H9 (cell line): ENCODE measurements around the gene TLK2. TPM values are rescaled to one million over a fixed set of nuclear protein-coding genes. Genes with fewer than 3 reads are reported as not detected.
"Not testable (repeated sequence)": the region's sequence is repeated elsewhere in the genome, so short reads cannot be mapped to it uniquely, and the experiment has no call there.

ENCODE experiments used
- DNase-seq: peaks from one replicate; pipeline ENCODE4 v3.0.0-alpha.2; 2017
- H2AFZ ChIP-seq: one replicate; pipeline ENCODE4 v1.6.1; 2013; ENCODE audit warnings: mild to moderate bottlenecking, low read length, control low read depth, moderate library complexity
- H2AK5ac ChIP-seq: 2 replicates; pipeline ENCODE4 v1.6.1; 2013; ENCODE audit warnings: low read length, control low read depth, mixed read lengths; ENCODE audit not compliant: insufficient read length
- H2BK120ac ChIP-seq: one replicate; pipeline ENCODE4 v1.6.1; 2013; ENCODE audit warnings: low read depth, mild to moderate bottlenecking, low read length, control low read depth, inconsistent platforms; ENCODE audit not compliant: poor library complexity, severe bottlenecking
- H2BK12ac ChIP-seq: 2 replicates; pipeline ENCODE4 v1.6.1; 2013; ENCODE audit warnings: low read length, control low read depth, mixed read lengths, low read depth; ENCODE audit not compliant: insufficient read length
- H2BK15ac ChIP-seq: 2 replicates; pipeline ENCODE4 v1.6.1; 2013; ENCODE audit warnings: low read depth, low read length, control low read depth
- H2BK20ac ChIP-seq: one replicate; pipeline ENCODE4 v1.6.1; 2013; ENCODE audit warnings: low read depth, mild to moderate bottlenecking, low read length, control low read depth, inconsistent platforms; ENCODE audit not compliant: poor library complexity, severe bottlenecking
- H2BK5ac ChIP-seq: 2 replicates; pipeline ENCODE4 v1.6.1; 2013; ENCODE audit warnings: low read length, control low read depth, mixed read lengths; ENCODE audit not compliant: insufficient read length
- H3K14ac ChIP-seq: 2 replicates; pipeline ENCODE4 v1.6.1; 2013; ENCODE audit warnings: low read length, control low read depth; ENCODE audit not compliant: insufficient read depth
- H3K18ac ChIP-seq: 2 replicates; pipeline ENCODE4 v1.6.1; 2013; ENCODE audit warnings: low read depth, mild to moderate bottlenecking, mixed read lengths, low read length, control low read depth; ENCODE audit not compliant: insufficient read length
- H3K23ac ChIP-seq: 2 replicates; pipeline ENCODE4 v1.6.1; 2013; ENCODE audit warnings: low read length, control low read depth, mixed read lengths, low read depth; ENCODE audit not compliant: insufficient read length
- H3K23me2 ChIP-seq: 2 replicates; pipeline ENCODE4 v1.6.1; 2013; ENCODE audit warnings: low read depth, mild to moderate bottlenecking, mixed read lengths, low read length, control low read depth; ENCODE audit not compliant: insufficient read length, poor library complexity, severe bottlenecking
- H3K27ac ChIP-seq: 2 replicates; pipeline ENCODE4 v1.5.1; 2013; ENCODE audit warnings: low read length, control low read depth, mixed read lengths, low read depth; ENCODE audit not compliant: insufficient read length
- H3K27me3 ChIP-seq: 2 replicates; pipeline ENCODE4 v1.6.1; 2013; ENCODE audit warnings: low read length, control low read depth, inconsistent platforms; ENCODE audit not compliant: insufficient read depth
- H3K4ac ChIP-seq: 2 replicates; pipeline ENCODE4 v1.6.1; 2013; ENCODE audit warnings: low read depth, mild to moderate bottlenecking, control low read depth, inconsistent platforms, low read length, moderate library complexity
- H3K4me1 ChIP-seq: 2 replicates; pipeline ENCODE4 v1.6.1; 2013; ENCODE audit warnings: low read length, control low read depth, inconsistent platforms; ENCODE audit not compliant: insufficient read depth
- H3K4me2 ChIP-seq: 2 replicates; pipeline ENCODE4 v1.6.1; 2013; ENCODE audit warnings: low read length, control low read depth, mixed read lengths; ENCODE audit not compliant: insufficient read length, insufficient read depth
- H3K56ac ChIP-seq: 2 replicates; pipeline ENCODE4 v1.6.1; 2013; ENCODE audit warnings: low read depth, mild to moderate bottlenecking, mixed read lengths, low read length, control low read depth; ENCODE audit not compliant: insufficient read length
- H3K79me1 ChIP-seq: 2 replicates; pipeline ENCODE4 v1.6.1; 2013; ENCODE audit warnings: low read depth, mild to moderate bottlenecking, moderate library complexity, low read length, control low read depth, inconsistent platforms; ENCODE audit not compliant: insufficient read depth, poor library complexity, severe bottlenecking
- H3K79me2 ChIP-seq: 2 replicates; pipeline ENCODE4 v1.6.1; 2013; ENCODE audit warnings: low read length, control low read depth, inconsistent platforms; ENCODE audit not compliant: insufficient read depth
- H3K9ac ChIP-seq: 2 replicates; pipeline ENCODE4 v1.6.1; 2013; ENCODE audit warnings: low read length, control low read depth, mixed read lengths; ENCODE audit not compliant: insufficient read length; ENCODE audit errors: extremely low read depth
- H3K9me3 ChIP-seq: one replicate; pipeline ENCODE4 v1.6.1; 2013; ENCODE audit warnings: low read depth, low read length, inconsistent platforms; ENCODE audit not compliant: control insufficient read depth
- H3T11ph ChIP-seq: one replicate; pipeline ENCODE4 v1.6.1; 2013; ENCODE audit warnings: mild to moderate bottlenecking, low read length, control low read depth, inconsistent platforms
- H4K20me1 ChIP-seq: one replicate; pipeline ENCODE4 v1.6.1; 2013; ENCODE audit not compliant: control insufficient read depth, insufficient read length, insufficient read depth
- H4K5ac ChIP-seq: 2 replicates; pipeline ENCODE4 v1.6.1; 2013; ENCODE audit warnings: low read depth, mild to moderate bottlenecking, mixed read lengths, low read length, control low read depth; ENCODE audit not compliant: insufficient read length
- H4K8ac ChIP-seq: replicated peaks from 2 replicates; pipeline ENCODE4 v1.6.1; 2013; ENCODE audit warnings: low read length, control low read depth, mixed read lengths, low read depth; ENCODE audit not compliant: insufficient read length
- H4K91ac ChIP-seq: 2 replicates; pipeline ENCODE4 v1.6.1; 2013; ENCODE audit warnings: low read depth, mild to moderate bottlenecking, moderate library complexity, mixed read lengths, low read length, control low read depth; ENCODE audit not compliant: insufficient read length
- H3K27ac Mint-ChIP-seq, 3 experiments: 2 replicates in 2 of 3; 3 replicates in 1 of 3; pipeline ENCODE4 v1.8.0; 2020 to 2021; ENCODE audit warnings: mixed read lengths in 3 of 3, mild to moderate bottlenecking in 1 of 3, moderate library complexity in 1 of 3
- H3K27me3 Mint-ChIP-seq: 2 replicates; pipeline ENCODE4 v1.8.0; 2021; ENCODE audit warnings: low read depth, mild to moderate bottlenecking, moderate library complexity, mixed read lengths
- H3K36me3 Mint-ChIP-seq, 3 experiments: 2 replicates in 2 of 3; 3 replicates in 1 of 3; pipeline ENCODE4 v1.8.0; 2020 to 2021; ENCODE audit warnings: low read depth in 3 of 3, mixed read lengths in 3 of 3; ENCODE audit not compliant: insufficient read depth in 1 of 3
- H3K4me1 Mint-ChIP-seq, 2 experiments: 2 replicates each; pipeline ENCODE4 v1.8.0; 2020; ENCODE audit warnings: mixed read lengths in 2 of 2
- H3K4me3 Mint-ChIP-seq, 2 experiments: 2 replicates in 1 of 2; 3 replicates in 1 of 2; pipeline ENCODE4 v1.8.0; 2020 to 2021; ENCODE audit warnings: mild to moderate bottlenecking in 2 of 2, mixed read lengths in 2 of 2, moderate library complexity in 1 of 2
- H3K9me3 Mint-ChIP-seq, 2 experiments: 2 replicates in 1 of 2; 3 replicates in 1 of 2; pipeline ENCODE4 v1.8.0; 2020; ENCODE audit warnings: mild to moderate bottlenecking in 2 of 2, mixed read lengths in 2 of 2, moderate library complexity in 1 of 2
- WGBS: extraction: QIAGEN DNeasy Blood & Tissue Kit; methylation state at CpG from one replicate; pipeline ENCODE4 v1.1.7; 2013; ENCODE audit warnings: missing lambda C conversion rate, low lambda C conversion rate, mixed read lengths; ENCODE audit not compliant: insufficient read length; ENCODE audit errors: extremely low coverage; 5-methylcytosine and 5-hydroxymethylcytosine counted together
- total RNA-seq: library from RNA; stranded (reverse); gene quantifications from 2 replicates; pipeline ENCODE4 v1.2.1, GENCODE V29; 2021

Gene TLK2
- total RNA-seq, 1 experiment from 2014 or later, result 63.7 TPM

- H2BK5ac ChIP-seq, H2BK12ac ChIP-seq, H4K5ac ChIP-seq, H3K4me1 ChIP-seq, DNase-seq, H4K8ac ChIP-seq, H3K27me3 ChIP-seq, H3K4me1 Mint-ChIP-seq, H3K27me3 Mint-ChIP-seq, H3K79me2 ChIP-seq, H2AK5ac ChIP-seq, H4K91ac ChIP-seq, H2AFZ ChIP-seq, H4K20me1 ChIP-seq, H3K4me2 ChIP-seq, H2BK15ac ChIP-seq, H3K9me3 Mint-ChIP-seq, H3K23me2 ChIP-seq, H3K27ac ChIP-seq, H3K9me3 ChIP-seq, H2BK20ac ChIP-seq, H3K56ac ChIP-seq, H3K14ac ChIP-seq, H3K4me3 Mint-ChIP-seq, H3K79me1 ChIP-seq, H3K9ac ChIP-seq, H3K4ac ChIP-seq, H3K36me3 Mint-ChIP-seq, H3K23ac ChIP-seq, H3K18ac ChIP-seq, H3T11ph ChIP-seq, H2BK120ac ChIP-seq: not testable (repeated sequence)
- WGBS, result no CpG with 5 or more reads among the region's 8 CpGs
- H3K27ac Mint-ChIP-seq, result peak overlapping the region in 1 of 3 experiments; percentile 27; a peak in 1 of 7 replicates
These were observed 20.2 kb downstream of the TLK2 start for GRCh38 chr17:62498796-62499195.

- not testable (repeated sequence) for H3K23me2 ChIP-seq, H2AK5ac ChIP-seq, H3K56ac ChIP-seq, H3K4me1 ChIP-seq, H3K14ac ChIP-seq, H2BK20ac ChIP-seq, H3K9me3 ChIP-seq, H3K23ac ChIP-seq, H4K20me1 ChIP-seq, H3K4ac ChIP-seq, H3K18ac ChIP-seq, H3K27ac ChIP-seq, H3K9me3 Mint-ChIP-seq, H3K27me3 Mint-ChIP-seq, H3K79me2 ChIP-seq, H3K4me3 Mint-ChIP-seq, H3K4me2 ChIP-seq, H2BK5ac ChIP-seq, H3K27me3 ChIP-seq, H2BK12ac ChIP-seq, H3K4me1 Mint-ChIP-seq, H4K8ac ChIP-seq, H3K9ac ChIP-seq, H3K27ac Mint-ChIP-seq, H3T11ph ChIP-seq, DNase-seq, H4K5ac ChIP-seq, H2BK15ac ChIP-seq, H4K91ac ChIP-seq, H3K36me3 Mint-ChIP-seq, H3K79me1 ChIP-seq, H2BK120ac ChIP-seq, H2AFZ ChIP-seq
- no CpG with 5 or more reads among the region's 1 CpG for WGBS
These were observed 21.8 kb downstream of the TLK2 start for GRCh38 chr17:62500463-62500862.
